GM18505 (cell line): Measurements from ENCODE around the gene DNAJC8.

Experiments
- ATAC-seq: cut with Tn5 transposase; IDR thresholded peaks from one replicate; pipeline ENCODE4 v1.9.1; 2021; ENCODE audit not compliant: unreplicated experiment
- POLR2A ChIP-seq: IDR thresholded peaks from 4 replicates; pipeline ENCODE4 v1.6.1; 2011; ENCODE audit warnings: borderline replicate concordance; ENCODE audit not compliant: insufficient read depth, insufficient read length; ENCODE audit errors: extremely low read depth

DNAJC8 gene, protein sequence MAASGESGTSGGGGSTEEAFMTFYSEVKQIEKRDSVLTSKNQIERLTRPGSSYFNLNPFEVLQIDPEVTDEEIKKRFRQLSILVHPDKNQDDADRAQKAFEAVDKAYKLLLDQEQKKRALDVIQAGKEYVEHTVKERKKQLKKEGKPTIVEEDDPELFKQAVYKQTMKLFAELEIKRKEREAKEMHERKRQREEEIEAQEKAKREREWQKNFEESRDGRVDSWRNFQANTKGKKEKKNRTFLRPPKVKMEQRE

DNA sequence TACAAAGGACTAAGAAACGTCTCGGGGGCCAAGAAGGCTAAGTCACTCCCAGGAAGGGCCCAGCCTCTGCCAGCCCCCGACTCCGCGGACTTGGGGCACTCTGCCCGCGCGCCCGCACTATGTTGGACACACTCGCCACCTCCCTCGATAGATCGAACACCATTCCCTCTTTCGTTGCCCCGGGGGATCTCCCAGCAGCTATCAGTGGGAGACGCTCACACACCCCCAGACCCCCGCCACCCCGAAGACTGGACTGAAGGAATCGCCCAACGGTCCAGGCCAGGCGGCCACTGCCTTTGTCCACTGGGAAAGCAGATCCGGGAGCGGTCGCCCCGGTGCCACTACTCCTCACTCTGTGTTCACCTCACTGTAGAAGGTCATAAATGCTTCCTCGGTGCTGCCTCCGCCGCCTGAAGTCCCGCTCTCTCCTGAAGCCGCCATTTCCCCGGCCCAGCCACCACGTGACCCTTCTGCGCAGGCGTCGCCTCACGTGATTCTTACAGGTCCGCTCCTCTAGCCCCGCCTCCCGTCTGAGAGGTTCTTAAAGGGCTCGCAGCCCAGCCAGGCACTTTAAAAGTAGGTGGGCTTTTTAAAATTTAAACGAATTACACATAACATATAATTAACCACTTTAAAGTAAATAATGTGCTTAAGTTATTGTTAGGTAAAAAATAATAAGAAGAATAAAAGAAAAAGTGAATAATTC, at the start of gene DNAJC8:
Gene DNAJC8 (minus strand): TSS at position 472 of the 706 bp plus-strand sequence. CDS start 31 bp downstream, at position 441.
- no peak for ATAC-seq
- TF ChIP-seq POLR2A = peak; percentile 85

DNA sequence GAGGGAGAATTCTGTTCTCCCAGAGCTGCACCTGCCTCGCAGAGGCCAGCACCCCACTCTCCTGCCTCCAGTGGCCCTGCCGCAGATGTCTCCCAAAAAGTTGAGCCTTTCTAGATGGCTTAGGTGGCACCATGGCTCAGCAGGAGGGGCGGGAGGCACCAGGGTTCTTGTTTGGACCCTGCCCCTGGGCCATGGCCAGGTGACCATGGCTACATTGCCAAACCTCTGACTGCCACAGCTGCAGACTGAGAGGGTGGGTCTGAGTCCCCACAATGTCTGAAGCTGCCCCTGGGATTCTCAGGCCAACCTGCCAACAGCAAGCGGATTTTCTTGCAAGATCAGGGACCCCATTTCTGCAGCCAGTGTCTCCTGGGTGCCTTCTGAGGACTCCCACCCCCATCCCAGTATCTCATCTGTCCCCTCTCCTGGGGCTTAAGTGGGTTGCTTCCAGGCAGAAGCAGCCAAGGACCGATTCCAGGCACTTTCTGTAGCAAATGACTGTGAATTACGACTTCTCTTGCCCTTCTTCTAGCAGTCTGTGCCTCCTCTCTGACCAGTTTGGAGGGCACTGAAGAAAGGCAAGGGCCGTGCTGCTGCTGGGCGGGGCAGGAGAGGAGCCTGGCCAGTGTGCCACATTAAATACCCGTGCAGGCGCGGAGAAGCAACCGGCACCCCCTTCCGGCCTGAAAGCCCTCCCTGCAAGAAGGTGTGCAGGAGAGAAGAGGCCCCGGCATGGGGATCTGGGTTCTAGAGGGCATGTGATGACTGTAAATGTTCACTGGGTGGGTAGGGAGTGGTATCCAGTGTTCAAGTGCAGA, 49.0 kb upstream of the DNAJC8 start:
- TF ChIP-seq POLR2A = no peak
- no peak for ATAC-seq

DNA sequence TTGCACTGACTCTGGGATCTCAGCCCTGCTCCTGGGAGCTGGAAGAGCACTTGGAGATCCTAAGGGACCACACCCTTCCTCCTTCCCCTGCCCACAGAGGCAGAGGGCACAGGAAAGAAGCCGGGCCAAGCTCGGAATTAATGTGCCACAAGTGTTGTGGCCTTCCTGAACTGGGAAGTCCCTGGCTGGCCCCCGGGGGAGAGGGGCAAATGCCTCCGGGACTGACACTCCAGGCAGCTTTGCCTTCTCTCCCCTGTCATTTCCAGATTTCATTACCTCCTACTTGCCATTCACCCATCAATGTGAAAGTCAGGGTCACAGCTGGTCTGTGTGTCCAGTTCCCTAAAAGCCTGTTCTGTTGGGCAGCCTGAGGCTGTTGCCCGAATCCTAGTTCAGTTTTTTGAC, 48.1 kb upstream of the DNAJC8 start:
- no peak for TF ChIP-seq POLR2A
- ATAC-seq = no peak

DNA sequence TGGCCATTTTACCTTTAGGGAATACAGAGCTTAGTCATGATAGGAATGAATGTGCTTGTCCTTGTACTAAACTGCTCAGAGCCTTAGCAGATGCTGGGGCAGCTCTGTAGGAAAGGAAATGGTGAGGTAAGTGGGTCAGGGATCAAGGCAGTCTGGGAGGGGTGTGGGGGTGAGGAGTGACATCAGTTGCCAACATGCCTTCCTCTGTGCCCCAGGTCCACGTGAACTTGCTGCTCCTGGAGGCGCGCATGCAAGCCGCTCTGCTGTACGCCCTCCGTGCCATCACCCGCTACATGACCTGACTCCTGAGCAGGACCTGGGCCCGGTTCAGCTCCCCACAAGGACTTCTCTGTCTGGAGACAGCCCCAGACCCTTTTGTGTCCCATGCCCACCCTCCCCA, 47.7 kb upstream of the DNAJC8 start:
- no peak for TF ChIP-seq POLR2A
- ATAC-seq = no peak

DNA sequence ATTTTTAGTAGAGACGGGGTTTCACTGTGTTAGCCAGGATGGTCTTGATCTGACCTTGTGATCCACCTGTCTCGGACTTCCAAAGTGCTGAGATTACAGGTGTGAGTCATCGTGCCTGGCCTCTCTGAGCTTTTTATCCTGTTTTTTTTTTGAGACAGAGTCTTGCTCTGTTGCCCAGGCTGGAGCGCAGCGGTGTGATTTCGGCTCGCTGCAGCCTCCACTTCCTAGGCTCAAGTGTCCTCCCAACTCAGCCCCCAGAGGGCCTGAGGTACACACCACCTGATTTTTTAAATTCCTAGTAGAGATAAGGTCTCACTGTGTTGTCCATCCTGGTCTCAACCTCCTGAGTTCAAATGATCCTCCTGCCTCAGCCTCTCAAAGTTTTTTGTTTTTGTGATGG, 46.9 kb upstream of the DNAJC8 start:
- no peak for ATAC-seq
- no peak for TF ChIP-seq POLR2A

DNA sequence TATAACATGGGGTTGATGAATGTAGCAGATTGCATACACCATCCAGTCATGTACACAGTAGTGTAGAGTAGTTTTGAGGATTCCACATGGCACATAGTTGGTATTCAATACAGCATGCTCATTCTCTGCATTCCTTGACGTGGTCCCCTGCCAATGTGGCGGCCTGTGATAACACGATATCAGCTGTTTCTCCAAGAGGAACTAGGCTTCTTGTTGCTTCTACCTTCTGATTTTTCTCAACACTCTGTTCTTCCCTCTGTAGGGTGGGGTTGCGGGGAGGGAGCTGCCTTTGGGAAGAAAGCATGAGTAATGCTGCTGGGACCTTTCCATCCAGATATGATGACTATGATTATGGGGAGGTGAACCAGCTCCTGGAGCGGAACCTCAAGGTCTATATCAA, 45.9 kb upstream of the DNAJC8 start:
- no peak for TF ChIP-seq POLR2A
- ATAC-seq = no peak

DNA sequence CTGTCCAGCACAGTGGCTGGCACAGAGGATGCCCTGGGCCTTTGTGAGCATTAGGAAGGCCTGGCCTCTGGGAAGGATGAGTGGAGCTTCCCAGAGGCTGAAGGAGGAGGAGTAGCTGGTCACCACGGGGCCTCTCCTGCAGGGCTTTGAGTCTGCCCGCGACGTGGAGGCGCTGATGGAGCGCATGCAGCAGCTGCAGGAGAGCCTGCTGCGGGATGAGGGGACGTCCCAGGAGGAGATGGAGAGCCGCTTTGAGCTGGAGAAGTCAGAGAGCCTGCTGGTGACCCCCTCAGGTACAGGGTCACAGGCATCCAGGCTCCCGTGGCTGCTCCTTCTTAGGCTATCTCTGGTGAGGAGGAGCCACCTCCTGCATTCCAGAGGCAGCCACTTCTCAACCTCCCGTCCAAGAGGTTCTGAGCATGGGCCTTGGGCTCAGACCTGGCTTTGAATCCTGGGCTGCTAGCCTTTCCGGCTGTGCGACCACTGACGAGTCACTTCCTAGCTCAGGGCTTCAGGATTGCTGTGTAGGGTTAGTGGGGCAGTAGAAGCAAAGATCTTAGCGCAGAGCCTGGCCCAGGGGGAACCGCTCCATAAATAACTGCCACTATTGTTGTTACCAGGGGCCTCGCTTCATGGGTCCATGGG, 40.5 kb upstream of the DNAJC8 start:
- no peak for ATAC-seq
- TF ChIP-seq POLR2A = no peak

DNA sequence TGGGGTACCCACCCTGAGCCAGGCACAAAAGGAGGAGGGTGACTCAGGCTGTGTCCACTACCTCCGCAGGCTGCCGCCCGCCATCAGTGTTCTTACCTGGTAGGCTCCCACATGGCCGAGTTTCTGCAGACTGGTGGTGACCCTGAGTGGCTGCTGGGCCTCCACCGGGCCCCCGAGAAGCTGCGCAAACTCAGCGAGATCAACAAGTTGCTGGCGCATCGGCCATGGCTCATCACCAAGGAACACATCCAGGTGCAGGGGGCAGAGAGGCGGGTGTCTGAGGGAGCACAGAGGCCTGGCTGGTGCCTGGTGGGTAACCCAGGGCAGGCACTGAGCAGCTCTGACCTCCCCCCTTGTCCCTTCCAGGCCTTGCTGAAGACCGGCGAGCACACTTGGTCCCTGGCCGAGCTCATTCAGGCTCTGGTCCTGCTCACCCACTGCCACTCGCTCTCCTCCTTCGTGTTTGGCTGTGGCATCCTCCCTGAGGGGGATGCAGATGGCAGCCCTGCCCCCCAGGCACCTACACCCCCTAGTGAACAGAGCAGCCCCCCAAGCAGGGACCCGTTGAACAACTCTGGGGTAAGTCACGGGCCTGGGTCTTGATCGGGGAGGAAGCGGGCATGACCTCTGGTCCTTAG, 39.5 kb upstream of the DNAJC8 start:
- no peak for ATAC-seq
- no peak for TF ChIP-seq POLR2A

DNA sequence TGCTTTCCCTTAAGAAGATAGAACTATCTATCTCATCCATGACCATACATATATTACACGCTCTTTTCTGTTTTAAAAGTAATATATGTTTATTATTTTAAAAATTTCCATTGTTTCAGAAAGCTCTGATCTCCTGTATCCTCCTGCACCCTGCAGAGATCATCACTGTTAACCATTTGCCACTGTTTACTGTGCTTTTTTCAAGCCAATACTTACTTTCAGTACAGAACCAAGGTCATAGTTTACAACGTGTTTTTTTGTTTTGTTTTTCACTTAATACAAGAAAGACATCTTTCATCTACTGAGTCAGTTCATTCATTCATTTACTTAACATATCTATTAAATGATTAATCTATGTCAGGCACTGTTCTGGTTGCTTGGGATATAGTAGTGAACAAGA, 36.7 kb upstream of the DNAJC8 start:
- ATAC-seq = no peak

DNA sequence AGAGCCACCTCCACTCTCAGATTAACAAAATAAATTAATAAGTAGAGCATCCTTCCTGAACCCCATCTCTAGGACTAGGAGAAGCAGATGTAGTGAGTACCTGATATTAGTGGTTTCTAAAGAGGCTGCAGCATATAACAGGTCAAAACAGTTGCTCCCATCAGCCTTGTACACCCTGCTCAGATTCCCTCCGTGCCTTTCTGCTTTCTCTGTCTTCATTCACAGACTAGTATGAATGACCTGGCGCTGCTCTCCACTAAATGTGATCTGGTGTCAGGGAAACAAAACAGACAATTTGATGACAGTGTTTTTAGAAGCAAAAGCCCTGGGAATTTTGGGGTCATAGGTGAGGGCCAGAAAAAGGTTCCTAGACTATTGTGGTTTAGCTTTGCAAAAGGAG, 34.8 kb upstream of the DNAJC8 start:
- no peak for TF ChIP-seq POLR2A
- no peak for ATAC-seq

More for the DNA sequence above, 36.7 kb upstream of the DNAJC8 start:
- TF ChIP-seq POLR2A = no peak

DNA sequence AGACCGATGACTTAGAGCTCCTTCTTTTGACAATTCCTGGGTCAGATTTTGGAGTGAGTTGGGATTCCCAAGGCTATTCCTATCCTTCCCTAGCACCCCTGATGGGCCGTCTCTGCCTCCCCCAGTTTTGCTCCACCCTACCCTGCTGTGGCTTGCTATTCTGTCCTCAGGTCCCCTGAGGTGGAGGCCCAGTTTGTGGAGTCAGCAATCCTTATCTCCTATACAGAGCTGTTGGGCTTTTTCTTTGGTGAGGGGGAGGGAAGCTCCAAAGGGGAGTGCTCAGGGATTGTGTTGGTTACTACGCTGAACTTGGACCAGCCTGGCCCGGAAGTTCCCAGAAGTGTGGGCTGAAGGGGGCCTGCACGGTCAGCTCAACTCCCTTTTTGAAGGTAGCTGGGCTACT, 34.1 kb upstream of the DNAJC8 start:
- TF ChIP-seq POLR2A = no peak
- no peak for ATAC-seq

DNA sequence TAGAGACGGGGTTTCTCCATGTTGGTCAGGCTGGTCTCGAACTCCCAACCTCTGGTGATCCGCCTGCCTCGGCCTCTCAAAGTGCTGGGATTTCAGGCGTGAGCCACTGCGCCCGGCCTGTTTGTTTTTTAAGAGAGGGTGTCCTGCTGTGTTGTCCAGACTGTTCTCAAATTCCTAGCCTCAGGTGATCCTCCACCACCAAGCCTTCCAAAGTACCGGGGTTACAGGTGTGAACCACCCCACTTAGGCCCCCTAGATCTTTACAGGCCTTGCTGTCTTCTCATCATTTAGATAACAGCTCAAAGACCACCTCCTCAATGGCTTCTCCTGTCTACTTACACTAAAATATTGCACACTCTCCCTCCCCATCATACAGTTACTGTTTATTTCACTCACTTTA, 32.7 kb upstream of the DNAJC8 start:
- TF ChIP-seq POLR2A = no peak

DNA sequence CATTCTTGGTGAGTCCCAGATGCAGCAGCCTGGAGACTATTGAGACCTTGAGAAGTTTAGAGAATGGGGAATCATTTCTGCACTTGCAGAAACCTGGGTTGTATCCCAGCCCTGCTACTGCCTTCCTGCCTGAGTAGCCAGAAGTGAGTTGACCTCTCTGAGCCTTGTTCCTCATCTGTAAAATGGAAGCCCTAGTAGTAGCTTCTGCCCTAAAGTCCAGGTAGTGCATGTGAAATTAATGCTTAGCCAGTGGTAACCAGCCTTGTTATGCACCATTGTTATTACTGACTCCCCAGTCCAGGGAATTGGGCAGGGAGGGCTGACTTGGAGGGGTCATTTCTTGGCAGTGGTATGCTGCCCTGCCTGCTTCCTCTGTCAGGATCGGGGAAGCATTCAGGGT, 32.1 kb upstream of the DNAJC8 start:
- no peak for TF ChIP-seq POLR2A

More for the DNA sequence above, 32.7 kb upstream of the DNAJC8 start:
- no peak for ATAC-seq

More for the DNA sequence above, 32.1 kb upstream of the DNAJC8 start:
- ATAC-seq = no peak
